Endothelial cell of hepatic sinusoid (primary cell): ENCODE measurements around the gene ABHD2.
"Not testable (repeated sequence)": the region's sequence is repeated elsewhere in the genome, so short reads cannot be mapped to it uniquely, and the experiment has no call there.

Source experiments
- in situ Hi-C: cut with HindIII; loops from 2 replicates; pipeline ENCODE4 v1.10.0; 2017; ENCODE audit warnings: low sequenced_read_pairs

The ABHD2 gene

GRCh38 chr15:89118481-89118989 is 30.3 kb downstream of the ABHD2 start:
- in situ Hi-C loops, result no loop called here

- in situ Hi-C loops, result loop anchor here (5.0 kb wide), 2 partner anchors 43 to 57 kb away; no protein-coding TSS in a partner anchor
Observed at GRCh38 chr15:89119489-89120478, 31.5 kb downstream of the ABHD2 start.

GRCh38 chr15:89120479-89121000 is 32.3 kb downstream of the ABHD2 start:
- in situ Hi-C loops, result loop anchor here (5.0 kb wide), 2 partner anchors 42 to 58 kb away; no protein-coding TSS in a partner anchor

GRCh38 chr15:89121414-89121813 is 33.2 kb downstream of the ABHD2 start:
- in situ Hi-C loops, result loop anchor here (5.0 kb wide), 2 partner anchors 41 to 59 kb away; no protein-coding TSS in a partner anchor

GRCh38 chr15:89122505-89123180 is 34.4 kb downstream of the ABHD2 start:
- in situ Hi-C loops, result loop anchor here (5.0 kb wide), 2 partner anchors 40 to 60 kb away; no protein-coding TSS in a partner anchor

GRCh38 chr15:89123181-89123525 is 34.9 kb downstream of the ABHD2 start:
- in situ Hi-C loops, result loop anchor here (5.0 kb wide), 2 partner anchors 39 to 61 kb away; no protein-coding TSS in a partner anchor

- in situ Hi-C loops, result no loop called here
Observed at GRCh38 chr15:89125088-89125826, 37.0 kb downstream of the ABHD2 start.

- in situ Hi-C loops, result no loop called here
Observed at GRCh38 chr15:89126009-89126408, 37.8 kb downstream of the ABHD2 start.

GRCh38 chr15:89127054-89127702 is 38.9 kb downstream of the ABHD2 start:
- in situ Hi-C loops, result no loop called here

- in situ Hi-C loops, result no loop called here
Observed at GRCh38 chr15:89128320-89129122, 40.3 kb downstream of the ABHD2 start.

- in situ Hi-C loops, result no loop called here
Observed at GRCh38 chr15:89129123-89129815, 41.0 kb downstream of the ABHD2 start.

GRCh38 chr15:89129816-89130134 is 41.5 kb downstream of the ABHD2 start:
- in situ Hi-C loops, result no loop called here

- in situ Hi-C loops, result no loop called here
Observed at GRCh38 chr15:89130201-89130600, 41.9 kb downstream of the ABHD2 start.

- in situ Hi-C loops, result no loop called here
Observed at GRCh38 chr15:89131731-89132130, 43.5 kb downstream of the ABHD2 start.

- in situ Hi-C loops, result no loop called here
Observed at GRCh38 chr15:89132611-89133507, 44.6 kb downstream of the ABHD2 start.

- in situ Hi-C loops, result not testable (repeated sequence)
Observed at GRCh38 chr15:89135387-89136077, 47.3 kb downstream of the ABHD2 start.
